GM12873 (cell line): Measurements from ENCODE around the gene JPH4.

Source experiments
- TF ChIP-seq, protein P1 (sequence below): IDR thresholded peaks from 2 replicates; pipeline ENCODE4 v1.5.1; 2012; ENCODE audit warnings: low read depth, mild to moderate bottlenecking, moderate library complexity, low read length, control low read depth; ENCODE audit not compliant: insufficient read depth; ENCODE audit errors: missing control alignments

Gene JPH4

DNA sequence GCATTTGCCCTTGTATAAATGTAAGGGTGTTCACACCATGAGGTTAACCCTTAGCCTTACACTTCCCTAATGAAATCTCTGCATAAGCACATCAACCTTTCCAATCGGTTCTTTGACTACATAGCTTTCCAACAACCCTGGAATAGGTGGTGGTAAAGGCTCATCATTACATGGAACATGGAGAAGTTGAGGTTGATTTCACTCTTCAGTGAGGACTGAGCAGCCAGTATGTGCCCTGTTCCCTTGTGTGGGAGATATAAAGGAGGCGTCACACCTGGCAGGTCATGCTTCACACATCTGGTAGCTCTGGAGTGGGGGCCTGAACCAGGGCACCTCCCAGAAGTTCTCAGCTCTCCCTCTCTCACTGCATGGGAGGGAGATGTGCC is 21.7 kb upstream of the JPH4 start:
- TF ChIP-seq, protein P1, sequence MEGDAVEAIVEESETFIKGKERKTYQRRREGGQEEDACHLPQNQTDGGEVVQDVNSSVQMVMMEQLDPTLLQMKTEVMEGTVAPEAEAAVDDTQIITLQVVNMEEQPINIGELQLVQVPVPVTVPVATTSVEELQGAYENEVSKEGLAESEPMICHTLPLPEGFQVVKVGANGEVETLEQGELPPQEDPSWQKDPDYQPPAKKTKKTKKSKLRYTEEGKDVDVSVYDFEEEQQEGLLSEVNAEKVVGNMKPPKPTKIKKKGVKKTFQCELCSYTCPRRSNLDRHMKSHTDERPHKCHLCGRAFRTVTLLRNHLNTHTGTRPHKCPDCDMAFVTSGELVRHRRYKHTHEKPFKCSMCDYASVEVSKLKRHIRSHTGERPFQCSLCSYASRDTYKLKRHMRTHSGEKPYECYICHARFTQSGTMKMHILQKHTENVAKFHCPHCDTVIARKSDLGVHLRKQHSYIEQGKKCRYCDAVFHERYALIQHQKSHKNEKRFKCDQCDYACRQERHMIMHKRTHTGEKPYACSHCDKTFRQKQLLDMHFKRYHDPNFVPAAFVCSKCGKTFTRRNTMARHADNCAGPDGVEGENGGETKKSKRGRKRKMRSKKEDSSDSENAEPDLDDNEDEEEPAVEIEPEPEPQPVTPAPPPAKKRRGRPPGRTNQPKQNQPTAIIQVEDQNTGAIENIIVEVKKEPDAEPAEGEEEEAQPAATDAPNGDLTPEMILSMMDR: no peak

DNA sequence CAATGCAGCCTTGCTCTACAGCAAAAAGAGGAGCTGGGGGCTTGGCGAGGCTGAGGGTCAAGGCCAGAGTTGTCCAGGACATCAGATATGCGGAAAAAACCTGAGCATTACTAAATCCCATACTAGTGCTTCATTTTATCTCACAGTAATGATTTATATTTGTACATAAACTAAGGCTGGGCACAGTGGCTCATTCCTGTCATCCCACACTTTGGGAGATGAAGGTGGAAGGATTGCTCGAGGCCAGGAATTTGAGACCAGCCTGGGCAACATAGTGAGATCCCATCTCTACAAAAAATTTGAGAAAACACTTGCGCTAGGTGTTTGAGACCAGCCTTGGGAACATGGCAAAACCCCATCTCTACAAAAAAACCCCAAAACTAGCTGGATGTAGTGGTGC is 11.6 kb upstream of the JPH4 start:
- TF ChIP-seq, protein P1: no peak

DNA sequence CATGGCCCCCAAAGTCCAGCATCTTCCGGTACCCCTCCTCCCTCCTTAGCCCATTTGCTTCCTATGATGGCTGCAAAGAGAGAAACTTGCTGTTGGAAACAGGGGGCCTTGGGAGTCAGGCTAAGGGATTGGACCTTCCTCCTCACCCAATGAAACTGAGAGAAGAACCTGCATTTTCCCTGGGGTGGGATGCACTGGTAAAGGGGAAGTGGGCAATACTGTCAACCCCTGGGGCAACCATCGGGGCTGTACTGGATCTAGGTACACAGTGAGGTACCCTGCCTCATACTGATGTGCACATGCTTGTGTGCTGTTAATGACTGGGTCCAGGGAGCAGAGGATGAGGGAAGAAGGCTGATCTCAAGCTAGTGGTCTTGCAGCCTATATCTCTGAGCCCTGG is 11.0 kb upstream of the JPH4 start:
- TF ChIP-seq, protein P1: no peak

DNA sequence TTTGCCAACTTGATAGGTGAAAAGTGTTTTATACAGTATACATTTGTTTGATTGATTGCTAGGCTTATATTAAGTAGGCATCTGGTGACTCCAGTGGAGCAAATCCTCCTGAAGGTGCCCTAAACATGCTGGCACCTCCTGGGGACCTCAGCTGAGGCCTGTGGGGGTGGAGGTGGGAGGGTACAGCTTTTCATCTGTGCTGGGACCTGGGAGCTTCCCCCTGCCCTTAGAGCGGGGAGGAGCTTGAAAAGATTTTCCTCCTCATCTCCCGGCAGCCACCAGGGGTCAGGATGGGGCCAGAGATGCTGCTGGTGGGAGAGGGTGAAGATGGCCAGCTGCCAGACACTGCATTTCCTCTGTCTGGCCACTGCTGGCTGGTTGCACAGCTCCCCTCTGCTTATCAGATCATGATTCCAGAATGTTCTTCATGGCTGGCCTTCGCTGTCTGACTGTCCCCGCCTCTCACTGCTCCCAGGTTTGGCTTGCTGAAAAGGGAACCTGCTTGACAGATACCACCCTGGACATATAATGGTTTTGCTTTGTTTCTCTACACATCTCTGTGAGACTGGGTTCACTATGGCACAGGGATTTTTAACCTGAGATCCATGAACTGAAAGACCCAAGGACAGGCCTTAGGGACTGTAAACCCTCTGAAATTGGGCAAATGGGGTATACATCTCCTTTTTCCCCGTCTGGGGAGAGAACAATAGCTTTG is 10.5 kb upstream of the JPH4 start:
- TF ChIP-seq, protein P1: peak; percentile 95

DNA sequence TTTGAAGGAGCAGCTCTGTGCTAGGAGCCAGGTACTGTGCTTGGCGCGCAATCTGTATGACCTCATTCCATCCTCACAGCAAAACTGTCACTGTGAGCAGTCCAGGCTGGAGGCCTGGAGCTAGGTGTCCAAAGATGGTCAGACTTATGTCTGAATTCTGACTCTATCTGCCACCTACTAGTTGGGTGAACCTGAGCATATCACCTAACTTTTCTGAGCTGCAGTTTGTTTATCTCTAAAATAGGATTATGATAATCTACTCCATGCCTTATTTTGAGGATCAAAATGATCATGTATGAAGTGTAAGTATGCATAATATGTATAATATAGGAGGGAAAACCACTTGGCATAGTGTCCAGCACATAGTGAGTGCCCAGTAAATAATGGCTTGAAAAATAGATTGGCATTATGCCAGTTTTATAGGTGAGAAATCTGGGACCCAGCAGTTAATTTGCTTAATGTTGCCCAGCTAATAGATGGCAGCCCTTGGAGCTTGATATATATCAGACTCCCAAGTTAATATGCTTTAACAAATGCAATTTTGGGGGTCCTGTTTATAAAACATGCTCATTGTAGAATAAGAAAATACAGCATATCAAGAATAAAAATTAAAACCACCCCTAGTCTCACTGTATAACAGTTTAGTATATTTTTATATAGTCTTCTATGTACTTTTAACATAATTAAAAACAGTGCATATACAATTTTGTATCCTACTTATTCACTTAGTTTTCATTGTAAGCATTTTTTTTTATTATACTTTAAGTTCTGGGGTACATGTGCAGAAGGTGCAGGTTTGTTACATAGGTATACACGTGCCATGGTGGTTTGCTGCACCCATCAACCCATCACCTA is 4.5 kb upstream of the JPH4 start:
- TF ChIP-seq, protein P1: no peak

DNA sequence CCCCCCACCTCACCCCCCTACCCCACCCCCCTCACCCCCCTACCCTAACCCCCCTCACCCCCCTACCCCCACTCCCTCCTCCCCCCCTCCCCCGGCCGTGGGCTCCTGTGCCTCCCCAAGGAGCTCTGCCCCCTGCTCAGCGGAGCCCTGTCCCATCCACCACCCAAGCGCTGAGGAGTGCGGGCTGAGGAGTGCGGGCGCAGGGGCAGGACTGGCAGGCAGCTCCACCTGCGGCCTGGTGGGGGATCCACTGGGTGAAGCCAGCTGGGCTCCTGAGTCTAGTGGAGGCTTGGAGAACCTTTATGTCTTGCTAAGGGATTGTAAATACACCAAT is 2.3 kb upstream of the JPH4 start:
- TF ChIP-seq, protein P1: no peak

DNA sequence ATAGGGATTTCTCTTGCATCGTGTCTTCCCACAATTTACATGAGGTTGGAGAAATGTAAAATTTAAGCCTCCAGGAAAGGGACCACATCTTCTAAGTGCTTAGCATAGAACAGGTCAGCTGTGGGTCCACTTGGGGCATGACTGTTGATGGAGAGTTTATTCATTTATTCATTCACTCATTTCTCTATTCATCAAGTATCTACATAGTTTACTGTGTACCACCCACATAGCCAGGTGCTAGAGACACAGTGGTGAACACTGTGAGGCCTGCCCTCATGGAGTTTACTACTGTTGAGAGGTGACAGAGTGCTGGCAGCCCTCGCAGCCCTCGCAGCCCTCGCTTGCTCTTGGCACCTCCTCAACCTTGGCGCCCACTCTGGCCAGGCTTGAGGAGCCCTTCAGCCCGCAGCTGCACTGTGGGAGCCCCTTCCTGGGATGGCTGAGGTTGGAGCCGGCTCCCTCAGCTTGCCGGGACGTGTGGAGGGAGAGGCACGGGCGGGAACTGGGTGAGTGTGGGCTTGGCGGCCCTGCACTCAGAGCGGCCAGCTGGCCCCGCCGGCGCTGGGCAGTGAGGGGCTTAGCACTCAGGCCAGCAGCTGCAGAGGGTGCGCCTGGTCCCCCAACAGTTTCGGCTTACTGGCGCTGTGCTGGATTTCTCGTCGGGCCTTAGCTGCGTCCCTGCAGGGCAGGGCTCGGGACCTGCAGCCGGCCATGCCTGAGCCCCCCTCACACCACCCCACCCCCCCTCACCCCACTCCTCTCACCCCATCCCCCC is 1.7 kb upstream of the JPH4 start:
- TF ChIP-seq, protein P1: no peak
